Keratinocyte (primary cell): ENCODE measurements around the gene TRDN.

ENCODE experiments used
- EZH2 ChIP-seq: IDR thresholded peaks from one replicate; pipeline ENCODE4 v1.6.1; 2012; ENCODE audit warnings: inconsistent platforms, mild to moderate bottlenecking, low read length, moderate library complexity
- TF ChIP-seq, protein P1 (sequence below), 3 experiments: IDR thresholded peaks in 1 of 3; conservative IDR thresholded peaks in 1 of 3; optimal IDR thresholded peaks in 1 of 3; 2 replicates in 2 of 3; 3 replicates in 1 of 3; pipeline versions ENCODE3 to v1.5.1; 2011; ENCODE audit warnings: low read length in 3 of 3, mild to moderate bottlenecking in 3 of 3, moderate library complexity in 2 of 3, control low read depth in 1 of 3, inconsistent platforms in 1 of 3; ENCODE audit not compliant: insufficient read depth in 2 of 3; ENCODE audit errors: extremely low read depth in 1 of 3

DNA sequence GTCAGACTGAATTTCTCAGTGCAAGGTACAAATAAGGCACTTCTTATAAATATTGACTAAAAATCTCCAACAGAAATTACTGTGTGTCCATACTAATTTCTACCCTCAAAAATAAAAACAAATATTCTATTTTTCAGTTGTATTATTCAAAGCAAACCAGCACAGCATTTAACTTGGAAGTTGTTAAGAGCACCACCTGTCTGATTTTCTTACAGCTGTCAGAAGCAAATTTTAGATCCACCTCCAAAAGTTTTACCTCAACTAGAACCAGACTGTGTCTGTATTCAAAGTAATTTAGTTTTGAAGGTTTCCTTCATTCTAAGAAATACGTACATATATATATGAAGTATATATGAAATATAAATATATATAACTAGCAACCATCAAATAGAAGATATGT is 1.2 kb downstream of the TRDN start:
- TF ChIP-seq, protein P1, sequence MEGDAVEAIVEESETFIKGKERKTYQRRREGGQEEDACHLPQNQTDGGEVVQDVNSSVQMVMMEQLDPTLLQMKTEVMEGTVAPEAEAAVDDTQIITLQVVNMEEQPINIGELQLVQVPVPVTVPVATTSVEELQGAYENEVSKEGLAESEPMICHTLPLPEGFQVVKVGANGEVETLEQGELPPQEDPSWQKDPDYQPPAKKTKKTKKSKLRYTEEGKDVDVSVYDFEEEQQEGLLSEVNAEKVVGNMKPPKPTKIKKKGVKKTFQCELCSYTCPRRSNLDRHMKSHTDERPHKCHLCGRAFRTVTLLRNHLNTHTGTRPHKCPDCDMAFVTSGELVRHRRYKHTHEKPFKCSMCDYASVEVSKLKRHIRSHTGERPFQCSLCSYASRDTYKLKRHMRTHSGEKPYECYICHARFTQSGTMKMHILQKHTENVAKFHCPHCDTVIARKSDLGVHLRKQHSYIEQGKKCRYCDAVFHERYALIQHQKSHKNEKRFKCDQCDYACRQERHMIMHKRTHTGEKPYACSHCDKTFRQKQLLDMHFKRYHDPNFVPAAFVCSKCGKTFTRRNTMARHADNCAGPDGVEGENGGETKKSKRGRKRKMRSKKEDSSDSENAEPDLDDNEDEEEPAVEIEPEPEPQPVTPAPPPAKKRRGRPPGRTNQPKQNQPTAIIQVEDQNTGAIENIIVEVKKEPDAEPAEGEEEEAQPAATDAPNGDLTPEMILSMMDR (optimal IDR thresholded peaks at IDR 0.05 in 1 of 3, IDR thresholded peaks at IDR 0.05 in 1 of 3, conservative IDR thresholded peaks at IDR 0.05 in 1 of 3; ENCODE audit: extremely low read depth in 1 of 3, insufficient read depth in 2 of 3, low read length in 3 of 3) = no peak
- no peak for TF ChIP-seq EZH2
